Measurements from ENCODE around the gene METTL26.

DNA sequence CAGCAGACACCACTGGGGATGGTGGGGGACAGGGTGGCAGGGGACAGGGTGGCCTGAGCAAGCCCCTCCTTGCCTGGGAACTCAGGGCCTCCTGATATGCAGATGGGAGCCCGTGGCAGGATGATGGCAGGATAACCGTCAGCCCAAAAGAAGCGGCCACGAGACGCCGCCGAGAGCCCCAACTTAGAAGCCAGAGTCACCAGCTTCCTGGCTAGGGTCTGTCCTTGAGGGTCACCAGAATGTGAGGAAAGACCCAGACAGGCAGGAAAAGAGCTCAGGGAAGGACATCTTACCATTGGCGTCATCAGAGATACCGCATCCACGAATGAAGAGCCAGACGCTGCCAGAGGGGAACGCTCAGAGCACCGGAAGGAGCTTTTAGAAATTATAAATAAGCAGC lies 26.8 kb downstream of the METTL26 start:
- TF ChIP-seq, protein P1, sequence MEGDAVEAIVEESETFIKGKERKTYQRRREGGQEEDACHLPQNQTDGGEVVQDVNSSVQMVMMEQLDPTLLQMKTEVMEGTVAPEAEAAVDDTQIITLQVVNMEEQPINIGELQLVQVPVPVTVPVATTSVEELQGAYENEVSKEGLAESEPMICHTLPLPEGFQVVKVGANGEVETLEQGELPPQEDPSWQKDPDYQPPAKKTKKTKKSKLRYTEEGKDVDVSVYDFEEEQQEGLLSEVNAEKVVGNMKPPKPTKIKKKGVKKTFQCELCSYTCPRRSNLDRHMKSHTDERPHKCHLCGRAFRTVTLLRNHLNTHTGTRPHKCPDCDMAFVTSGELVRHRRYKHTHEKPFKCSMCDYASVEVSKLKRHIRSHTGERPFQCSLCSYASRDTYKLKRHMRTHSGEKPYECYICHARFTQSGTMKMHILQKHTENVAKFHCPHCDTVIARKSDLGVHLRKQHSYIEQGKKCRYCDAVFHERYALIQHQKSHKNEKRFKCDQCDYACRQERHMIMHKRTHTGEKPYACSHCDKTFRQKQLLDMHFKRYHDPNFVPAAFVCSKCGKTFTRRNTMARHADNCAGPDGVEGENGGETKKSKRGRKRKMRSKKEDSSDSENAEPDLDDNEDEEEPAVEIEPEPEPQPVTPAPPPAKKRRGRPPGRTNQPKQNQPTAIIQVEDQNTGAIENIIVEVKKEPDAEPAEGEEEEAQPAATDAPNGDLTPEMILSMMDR (IDR thresholded peaks at IDR 0.05; ENCODE audit: insufficient read depth, low read length, poor library complexity, severe bottlenecking): no peak
- TF ChIP-seq EZH2phosphoT487 (conservative IDR thresholded peaks at IDR 0.05; ENCODE audit: low read length): no peak
